ENCODE results near the gene MAEA.

DNA sequence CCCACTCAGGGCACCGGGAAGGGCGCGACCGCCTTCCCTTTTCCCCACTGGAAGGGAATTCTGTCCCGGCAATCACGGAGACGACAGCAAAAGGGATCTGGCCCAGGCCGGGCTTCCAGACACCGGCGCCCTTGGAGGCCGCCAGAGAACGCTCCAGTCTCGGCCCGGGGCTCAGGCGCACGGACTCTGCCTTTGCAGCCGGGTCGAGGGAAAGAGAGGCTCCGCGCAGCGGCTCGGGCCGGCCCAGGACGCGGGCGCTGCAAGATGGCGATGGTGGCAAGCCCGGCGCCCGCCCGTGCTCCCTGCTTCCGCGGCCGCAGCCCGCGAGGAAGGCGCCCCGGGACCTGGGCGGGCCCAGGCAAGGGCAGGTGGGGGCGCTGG lies 41.8 kb upstream of the MAEA start:
- TF ChIP-seq CTCF (IDR thresholded peaks at IDR 0.05), result no peak
- no peak for TF ChIP-seq POLR2A (IDR thresholded peaks at IDR 0.05)
- no peak for TF ChIP-seq EP300 (IDR thresholded peaks at IDR 0.05; ENCODE audit: low read depth)

Data from transverse colon (tissue), 3 donors.